Mesendoderm (in vitro differentiated cells): ENCODE results near the gene MZT2A.
A peak's percentile ranks its signal among the peaks of the same experiment; 100 is the strongest.
"Not testable (repeated sequence)": the region's sequence is repeated elsewhere in the genome, so short reads cannot be mapped to it uniquely, and the experiment has no call there.

Experiments used
- DNase-seq: peaks from one replicate; pipeline ENCODE4 v3.0.0; 2013
- H2AK5ac ChIP-seq: 2 replicates; pipeline ENCODE4 v1.6.1; 2013; ENCODE audit warnings: low read length, inconsistent platforms
- H2BK120ac ChIP-seq: 2 replicates; pipeline ENCODE4 v1.6.1; 2013; ENCODE audit warnings: low read depth, mild to moderate bottlenecking, low read length, moderate library complexity, mixed read lengths
- H2BK15ac ChIP-seq: replicated peaks from 2 replicates; pipeline ENCODE4 v1.6.1; 2013; ENCODE audit warnings: low read depth, mild to moderate bottlenecking, moderate library complexity
- H2BK5ac ChIP-seq: 2 replicates; pipeline ENCODE4 v1.6.1; 2013; ENCODE audit warnings: low read length, inconsistent platforms
- H3K18ac ChIP-seq: 2 replicates; pipeline ENCODE4 v1.6.1; 2013; ENCODE audit warnings: mild to moderate bottlenecking, low read length, mixed read lengths
- H3K23ac ChIP-seq: one replicate; pipeline ENCODE4 v1.6.1; 2013; ENCODE audit warnings: low read length
- H3K27ac ChIP-seq: 2 replicates; pipeline ENCODE4 v1.5.1; 2013; ENCODE audit warnings: low read depth, mild to moderate bottlenecking, inconsistent platforms, low read length, moderate library complexity
- H3K27me3 ChIP-seq: 2 replicates; pipeline ENCODE4 v1.6.1; 2013; ENCODE audit warnings: low read length, control low read depth, mild to moderate bottlenecking, inconsistent platforms; ENCODE audit not compliant: insufficient read depth, poor library complexity
- H3K36me3 ChIP-seq: 2 replicates; pipeline ENCODE4 v1.6.1; 2013; ENCODE audit warnings: low read length, inconsistent platforms; ENCODE audit not compliant: control insufficient read depth, insufficient read depth
- H3K4ac ChIP-seq: one replicate; pipeline ENCODE4 v1.6.1; 2013; ENCODE audit warnings: low read depth, mild to moderate bottlenecking, low read length, moderate library complexity
- H3K4me1 ChIP-seq: 2 replicates; pipeline ENCODE4 v1.6.1; 2013; ENCODE audit warnings: low read depth, low read length, inconsistent platforms; ENCODE audit not compliant: control insufficient read depth
- H3K4me2 ChIP-seq: 2 replicates; pipeline ENCODE4 v1.6.1; 2013; ENCODE audit warnings: low read length
- H3K4me3 ChIP-seq: 2 replicates; pipeline ENCODE4 v1.5.1; 2013; ENCODE audit warnings: mild to moderate bottlenecking, low read length
- H3K56ac ChIP-seq: one replicate; pipeline ENCODE4 v1.6.1; 2013; ENCODE audit warnings: low read length
- H3K79me1 ChIP-seq: 2 replicates; pipeline ENCODE4 v1.6.1; 2013; ENCODE audit warnings: low read length, inconsistent platforms
- H3K79me2 ChIP-seq: 2 replicates; pipeline ENCODE4 v1.6.1; 2013; ENCODE audit warnings: mild to moderate bottlenecking, low read length; ENCODE audit not compliant: control insufficient read depth, insufficient read depth
- H3K9ac ChIP-seq: 2 replicates; pipeline ENCODE4 v1.6.1; 2013; ENCODE audit warnings: low read length, inconsistent platforms
- H4K5ac ChIP-seq: one replicate; pipeline ENCODE4 v1.6.1; 2013; ENCODE audit warnings: low read length
- H4K8ac ChIP-seq: one replicate; pipeline ENCODE4 v1.6.1; 2013; ENCODE audit warnings: low read depth, mild to moderate bottlenecking, control low read depth, low read length, moderate library complexity
- WGBS: extraction: QIAGEN DNeasy Blood & Tissue Kit; methylation state at CpG from one replicate; pipeline ENCODE4 v1.1.7; 2013; ENCODE audit warnings: low lambda C conversion rate, missing lambda C conversion rate; ENCODE audit not compliant: insufficient coverage; ENCODE audit errors: extremely low coverage; 5-methylcytosine and 5-hydroxymethylcytosine counted together

MZT2A gene

GRCh38 chr2:131521961-131522781, 30.0 kb upstream of the MZT2A start:
- H2AK5ac ChIP-seq, result no peak overlapping the region
- no peak overlapping the region for H3K23ac ChIP-seq
- no peak overlapping the region for H4K5ac ChIP-seq
- H4K8ac ChIP-seq, result no peak overlapping the region
- no peak overlapping the region for H3K27ac ChIP-seq
- no peak overlapping the region for H3K4me3 ChIP-seq
- H2BK15ac ChIP-seq, result no peak overlapping the region
- H2BK120ac ChIP-seq, result no peak overlapping the region
- no peak overlapping the region for H3K18ac ChIP-seq
- DNase-seq, result peak; percentile 27
- no CpG with 5 or more reads among the region's 20 CpGs for WGBS
- peaks cover 2% of the 10 kb centered on the region for H3K36me3 ChIP-seq
- no peaks in the 10 kb centered on the region for H3K79me2 ChIP-seq
- no peak overlapping the region for H3K56ac ChIP-seq
- no peaks in the 10 kb centered on the region for H3K27me3 ChIP-seq
- H3K4me1 ChIP-seq, result no peaks in the 10 kb centered on the region
- H3K4me2 ChIP-seq, result no peak overlapping the region
- no peak overlapping the region for H2BK5ac ChIP-seq
- H3K9ac ChIP-seq, result no peak overlapping the region
- H3K4ac ChIP-seq, result no peak overlapping the region
- H3K79me1 ChIP-seq, result no peaks in the 10 kb centered on the region

DNA sequence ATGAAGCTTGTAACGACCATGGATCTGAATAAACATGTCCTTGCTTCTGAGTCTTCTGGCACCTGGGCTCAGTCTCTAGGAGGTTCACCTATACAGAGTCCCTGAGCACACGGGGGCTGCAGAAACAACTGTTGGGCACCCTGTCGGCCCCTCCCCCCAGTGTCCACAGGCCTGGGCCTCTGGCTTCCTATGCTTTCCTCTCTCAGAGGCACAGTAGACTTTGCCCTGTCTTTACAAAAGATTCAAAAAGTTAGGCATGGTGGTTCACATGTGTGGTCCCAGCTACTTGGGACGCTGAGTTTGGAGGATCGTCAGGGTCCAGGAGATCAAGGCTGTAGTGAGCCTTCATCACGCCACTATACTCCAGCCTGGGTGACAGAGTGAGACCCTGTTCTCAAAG, 29.3 kb upstream of the MZT2A start:
- H3K4me1 ChIP-seq, H2BK120ac ChIP-seq, H2BK5ac ChIP-seq, H3K56ac ChIP-seq, H3K4me2 ChIP-seq, H4K8ac ChIP-seq, H3K79me2 ChIP-seq, H3K27me3 ChIP-seq, H3K4ac ChIP-seq, H3K9ac ChIP-seq, H3K18ac ChIP-seq, H2AK5ac ChIP-seq, H3K23ac ChIP-seq, H3K36me3 ChIP-seq, DNase-seq, H3K79me1 ChIP-seq, H4K5ac ChIP-seq, H3K4me3 ChIP-seq, H2BK15ac ChIP-seq, H3K27ac ChIP-seq: not testable (repeated sequence)
- no CpG with 5 or more reads among the region's 6 CpGs for WGBS

GRCh38 chr2:131520526-131520925, 28.3 kb upstream of the MZT2A start:
- Histone ChIP-seq H3K27ac (no peak overlapping the region), H3K23ac (no peak overlapping the region), H3K36me3 (peaks cover 2% of the 10 kb centered on the region), H2AK5ac (no peak overlapping the region), H3K4me1 (no peaks in the 10 kb centered on the region), H3K9ac (no peak overlapping the region), H3K79me2 (no peaks in the 10 kb centered on the region), H3K4me3 (no peak overlapping the region), H3K27me3 (no peaks in the 10 kb centered on the region), H4K5ac (no peak overlapping the region), H3K18ac (no peak overlapping the region), H2BK15ac (no peak overlapping the region), H3K79me1 (no peaks in the 10 kb centered on the region), H3K56ac (no peak overlapping the region), H4K8ac (no peak overlapping the region), H3K4ac (no peak overlapping the region), H2BK5ac (no peak overlapping the region), H2BK120ac (no peak overlapping the region), H3K4me2 (no peak overlapping the region)
- no CpG with 5 or more reads among the region's 10 CpGs for WGBS
- no peak for DNase-seq

DNA sequence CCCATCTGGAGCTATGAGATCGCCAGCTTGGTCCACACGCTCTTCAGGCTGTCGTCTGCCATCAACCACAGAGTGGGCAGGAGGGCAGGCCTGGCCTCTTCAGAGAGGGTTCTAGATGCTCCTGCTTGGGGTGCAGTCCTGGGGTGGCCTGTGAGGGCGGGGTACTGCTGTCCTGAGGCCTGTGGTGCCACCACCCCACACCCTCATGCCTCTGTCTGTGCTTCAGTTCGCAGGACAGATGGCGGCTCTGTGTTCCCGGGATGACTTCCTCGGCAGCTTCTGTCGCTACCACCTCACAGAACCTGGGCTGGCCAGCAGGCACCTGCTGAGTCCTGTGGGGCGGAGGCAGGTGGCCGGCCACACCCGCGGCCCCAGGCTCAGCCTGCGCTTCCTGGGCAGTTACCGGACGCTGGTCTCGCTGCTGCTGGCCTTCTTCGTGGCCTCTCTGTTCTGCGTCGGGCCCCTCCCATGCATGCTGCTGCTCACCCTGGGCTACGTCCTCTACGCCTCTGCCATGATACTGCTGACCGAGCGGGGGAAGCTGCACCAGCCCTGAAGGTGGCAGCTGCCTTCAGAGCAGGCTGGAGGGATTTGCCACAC, 27.8 kb upstream of the MZT2A start:
- not testable (repeated sequence) for H3K4me3 ChIP-seq, H3K9ac ChIP-seq, DNase-seq, H3K4me2 ChIP-seq, H3K4ac ChIP-seq, H2BK15ac ChIP-seq, H2AK5ac ChIP-seq, H2BK5ac ChIP-seq, H3K27ac ChIP-seq, H3K79me1 ChIP-seq, H3K23ac ChIP-seq, H3K4me1 ChIP-seq, H3K56ac ChIP-seq, H3K79me2 ChIP-seq, H3K18ac ChIP-seq, H3K36me3 ChIP-seq, H4K8ac ChIP-seq, H4K5ac ChIP-seq, H3K27me3 ChIP-seq, H2BK120ac ChIP-seq
- no CpG with 5 or more reads among the region's 24 CpGs for WGBS

- H4K5ac ChIP-seq, result no peak overlapping the region
- no peak overlapping the region for H2BK120ac ChIP-seq
- no peak overlapping the region for H3K4ac ChIP-seq
- H3K9ac ChIP-seq, result no peak overlapping the region
- no peak overlapping the region for H3K23ac ChIP-seq
- H3K4me3 ChIP-seq, result no peak overlapping the region
- no peak overlapping the region for H4K8ac ChIP-seq
- DNase-seq, result no peak
- no peaks in the 10 kb centered on the region for H3K79me1 ChIP-seq
- no peak overlapping the region for H2BK5ac ChIP-seq
- H2BK15ac ChIP-seq, result no peak overlapping the region
- H3K4me1 ChIP-seq, result no peaks in the 10 kb centered on the region
- no peaks in the 10 kb centered on the region for H3K27me3 ChIP-seq
- no peak overlapping the region for H3K56ac ChIP-seq
- no peak overlapping the region for H3K27ac ChIP-seq
- peaks cover 2% of the 10 kb centered on the region for H3K36me3 ChIP-seq
- no peak overlapping the region for H3K4me2 ChIP-seq
- H3K79me2 ChIP-seq, result no peaks in the 10 kb centered on the region
- no peak overlapping the region for H2AK5ac ChIP-seq
- no CpG with 5 or more reads among the region's 15 CpGs for WGBS
- H3K18ac ChIP-seq, result no peak overlapping the region
These were observed 27.3 kb upstream of the MZT2A start for GRCh38 chr2:131519466-131519865.
